H1 (cell line): ENCODE data around the gene TNNI3. TPM values are rescaled to one million over a fixed set of nuclear protein-coding genes. Genes with fewer than 3 reads are reported as not detected.
A peak's percentile ranks its signal among the peaks of the same experiment; 100 is the strongest.

Experiments used
- CHD7 ChIP-seq: fragments of 300-600 bp; sonication (generic); IDR thresholded peaks from 2 replicates; pipeline ENCODE4 v1.7.1; 2012; ENCODE audit warnings: low read length, moderate library complexity, mild to moderate bottlenecking, inconsistent platforms; ENCODE audit not compliant: insufficient replicate concordance
- E2F6 ChIP-seq: IDR thresholded peaks from 2 replicates; pipeline ENCODE4 v1.6.1; 2012; ENCODE audit warnings: inconsistent platforms
- MAX ChIP-seq: IDR thresholded peaks from 2 replicates; pipeline ENCODE4 v1.6.1; 2012; ENCODE audit warnings: inconsistent platforms
- YY1 ChIP-seq: IDR thresholded peaks from 2 replicates; pipeline ENCODE4 v1.6.1; 2011; ENCODE audit warnings: low read depth, mild to moderate bottlenecking, low read length
- polyA plus RNA-seq, 7 experiments: library from polyadenylated mRNA; depleted of rRNA in 3 of 7; stranded (reverse) in 5 of 7; unstranded in 2 of 7; fragments of >200 nt in 5 of 7; fragments of 200-250 nt in 2 of 7; gene quantifications; 1 replicate in 5 of 7; 2 replicates in 1 of 7; 4 replicates in 1 of 7; pipeline versions ENCODE4 v1.2.1 to v1.2.3, GENCODE V29; 2011 to 2013; ENCODE audit warnings: missing spikeins in 2 of 7, mixed read lengths in 2 of 7
- total RNA-seq: library from RNA; stranded (reverse); fragmentation: NEBNext Ultra II Directional; extraction: Animal tissue kit (Norgen Biotek cat#: 25700); gene quantifications from 2 replicates; pipeline ENCODE4 v1.2.1, GENCODE V29; 2021

The TNNI3 gene
- total and polyA plus RNA-seq, 2 of the 8 experiments (the other 6 are each of a cell fraction or from before 2014, with no cell fraction given) = 16.9 to 56.0 TPM

GRCh38 chr19:55174425-55175116 lies 17.0 kb upstream of the TNNI3 start (continued):
- TF ChIP-seq CHD7 (no peak), E2F6 (peak; percentile 90), YY1 (no peak), MAX (peak; percentile 54; the same call in 1 of the 2 replicates)
